ENCODE measurements around the gene MUC3A.
A peak's percentile ranks its signal among the peaks of the same experiment; 100 is the strongest.

Gene MUC3A

GRCh38 chr7:101009629-101010028, 60.3 kb downstream of the MUC3A start:
- DNase-seq (ENCODE audit: low spot score), result no peak
- no peak for TF ChIP-seq CTCF (IDR thresholded peaks at IDR 0.05; ENCODE audit: extremely low read depth, missing control alignments)

GRCh38 chr7:101012931-101013330, 63.6 kb downstream of the MUC3A start:
- TF ChIP-seq CTCF (IDR thresholded peaks at IDR 0.05; ENCODE audit: extremely low read depth, missing control alignments), result no peak
- DNase-seq (ENCODE audit: low spot score), result no peak

- TF ChIP-seq CTCF (IDR thresholded peaks at IDR 0.05; ENCODE audit: extremely low read depth, missing control alignments), result no peak
- no peak for DNase-seq (ENCODE audit: low spot score)
Measured at GRCh38 chr7:101015626-101016025, 66.3 kb downstream of the MUC3A start.

GRCh38 chr7:101017064-101017777, 67.9 kb downstream of the MUC3A start:
- peak; percentile 85 for DNase-seq (ENCODE audit: low spot score)

More at GRCh38 chr7:101017064-101017777, 67.9 kb downstream of the MUC3A start:
- no peak for TF ChIP-seq CTCF (IDR thresholded peaks at IDR 0.05; ENCODE audit: extremely low read depth, missing control alignments)

Data from GM20000 (cell line).